B cell (primary cell): ENCODE results near the gene B4GALT5. TPM values are rescaled to one million over a fixed set of nuclear protein-coding genes. Genes with fewer than 3 reads are reported as not detected.

Experiments used
- ATAC-seq: fragments of 200-7000 bp; cut with Tn5 transposase; one replicate; pipeline ENCODE4 v1.10.0; 2021; ENCODE audit warnings: low read depth, mild to moderate bottlenecking, moderate number of reproducible peaks, moderate library complexity
- CTCF ChIA-PET: fragments of 350-600 bp; sonication (Branson Sonifier 250); formaldehyde crosslinking; loops from one replicate; lab custom pipeline; 2021; ENCODE audit warnings: antibody characterized with exemption, inconsistent platforms; lab: Charles Lee
- POLR2A ChIA-PET: fragments of 350-600 bp; sonication (Branson Sonifier 250); formaldehyde crosslinking; loops from one replicate; lab custom pipeline; 2021; ENCODE audit warnings: antibody characterized with exemption; lab: Charles Lee
- DNase-seq: peaks from one replicate; pipeline ENCODE4 v3.0.0; 2013
- H2AFZ ChIP-seq: 2 replicates; pipeline ENCODE4 v1.6.1; 2012; ENCODE audit warnings: mild to moderate bottlenecking, low read depth, low read length; ENCODE audit not compliant: insufficient read depth, poor library complexity, severe bottlenecking
- H3K27ac ChIP-seq, 2 donors: 1 replicate in 1 of 2; 2 replicates in 1 of 2; pipeline ENCODE4 v1.5.1; 2012 to 2013; ENCODE audit warnings: low read length in 2 of 2, mild to moderate bottlenecking in 2 of 2, moderate library complexity in 1 of 2
- H3K27me3 ChIP-seq, 4 experiments: fragments of 200-600 bp in 1 of 4; sonication (generic) in 1 of 4; replicated peaks in 1 of 4; 1 replicate in 2 of 4; 2 replicates in 2 of 4; pipeline versions ENCODE4 v1.6.1 to v1.7.0; 2013 to 2016; ENCODE audit warnings: low read length in 3 of 4, mild to moderate bottlenecking in 2 of 4, mixed read lengths in 1 of 4, moderate library complexity in 1 of 4; ENCODE audit not compliant: insufficient read depth in 4 of 4, control insufficient read depth in 3 of 4; ENCODE audit errors: control extremely low read depth in 1 of 4
- H3K36me3 ChIP-seq, 2 experiments: replicated peaks in 1 of 2; 1 replicate in 1 of 2; 2 replicates in 1 of 2; pipeline versions ENCODE4 v1.6.1 to v1.7.1; 2013; ENCODE audit warnings: low read length in 1 of 2; ENCODE audit not compliant: insufficient read depth in 2 of 2, control insufficient read depth in 1 of 2; ENCODE audit errors: control extremely low read depth in 1 of 2, extremely low read depth in 1 of 2
- H3K4me1 ChIP-seq, 2 donors: fragments of 200-600 bp in 1 of 2; sonication (generic) in 1 of 2; 1 replicate in 1 of 2; 2 replicates in 1 of 2; pipeline versions ENCODE4 v1.5.1 to v1.6.1; 2013 to 2017; ENCODE audit warnings: low read length in 2 of 2; ENCODE audit not compliant: control insufficient read depth in 2 of 2, insufficient read depth in 2 of 2
- H3K4me2 ChIP-seq: replicated peaks from 2 replicates; pipeline ENCODE3; 2012; ENCODE audit warnings: mild to moderate bottlenecking, low read depth, low read length; ENCODE audit not compliant: poor library complexity, severe bottlenecking
- H3K4me3 ChIP-seq, 5 experiments: fragments of 200-600 bp in 1 of 5; sonication (generic) in 1 of 5; 1 replicate in 3 of 5; 2 replicates in 2 of 5; pipeline versions ENCODE4 v1.5.1 to v1.7.0; 2011 to 2016; ENCODE audit warnings: low read length in 4 of 5, mild to moderate bottlenecking in 4 of 5, low read depth in 2 of 5, control low read depth in 1 of 5, moderate library complexity in 1 of 5; ENCODE audit not compliant: insufficient read depth in 1 of 5; ENCODE audit errors: control extremely low read depth in 1 of 5, extremely low read depth in 1 of 5
- H3K79me2 ChIP-seq: fragments of 200-600 bp; sonication (generic); one replicate; pipeline ENCODE4 v1.6.0; 2016; ENCODE audit warnings: low read length; ENCODE audit not compliant: control insufficient read depth, insufficient read depth
- H3K9ac ChIP-seq: fragments of 200-600 bp; sonication (generic); 2 replicates; pipeline ENCODE4 v1.6.1; 2017; ENCODE audit warnings: mild to moderate bottlenecking, low read length, moderate library complexity
- H3K9me3 ChIP-seq, 3 donors: one replicate each; pipeline versions ENCODE4 v1.6.1 to v1.7.1; 2013; ENCODE audit warnings: low read length in 2 of 3; ENCODE audit not compliant: control insufficient read depth in 2 of 3, insufficient read depth in 1 of 3; ENCODE audit errors: control extremely low read depth in 1 of 3
- H4K20me1 ChIP-seq: 2 replicates; pipeline ENCODE4 v1.6.0; 2012; ENCODE audit warnings: mild to moderate bottlenecking, low read length; ENCODE audit not compliant: insufficient read depth, control insufficient read depth, poor library complexity, severe bottlenecking
- H3K27ac Mint-ChIP-seq: one replicate; pipeline ENCODE4 v1.8.0; 2021; ENCODE audit warnings: mixed read lengths
- H3K27me3 Mint-ChIP-seq: one replicate; pipeline ENCODE4 v1.8.0; 2021; ENCODE audit warnings: mixed read lengths
- H3K4me1 Mint-ChIP-seq: one replicate; pipeline ENCODE4 v1.8.0; 2021; ENCODE audit warnings: mixed read lengths
- H3K4me3 Mint-ChIP-seq: one replicate; pipeline ENCODE4 v1.8.0; 2021; ENCODE audit warnings: mixed read lengths
- H3K9me3 Mint-ChIP-seq: one replicate; pipeline ENCODE4 v1.8.0; 2022; ENCODE audit warnings: mixed read lengths; ENCODE audit not compliant: insufficient read depth
- CTCF ChIP-seq: fragments of 200-600 bp; IDR thresholded peaks from one replicate; pipeline ENCODE4 v1.8.0; 2022; ENCODE audit warnings: antibody characterized with exemption, mild to moderate bottlenecking
- EZH2 ChIP-seq: IDR thresholded peaks from 2 replicates; pipeline ENCODE4 v1.6.1; 2012; ENCODE audit warnings: borderline replicate concordance, low read depth, mild to moderate bottlenecking, moderate library complexity, low read length; ENCODE audit not compliant: insufficient read depth, poor library complexity, severe bottlenecking
- WGBS: methylation state at CpG from one replicate; pipeline ENCODE4 v1.1.5; 2013; ENCODE audit warnings: missing lambda C conversion rate; ENCODE audit not compliant: insufficient coverage; 5-methylcytosine and 5-hydroxymethylcytosine counted together
- intact Hi-C: fragments of 100-400 bp; cut with micrococcal nuclease; formaldehyde crosslinking; loops from one replicate; pipeline ENCODE4 v1.10.0; 2022
- polyA plus RNA-seq: library from polyadenylated mRNA; depleted of rRNA; stranded (reverse); fragments of >200 nt; gene quantifications from 2 replicates; pipeline ENCODE4 v1.2.3, GENCODE V29; 2012
- total RNA-seq, 2 donors: library from RNA; stranded (reverse); fragments of 120-200 nt in 1 of 2; gene quantifications; 1 replicate in 1 of 2; 2 replicates in 1 of 2; pipeline versions ENCODE4 v1.2.3 to v1.2.4, GENCODE V29; 2013 to 2022

B4GALT5 gene
- total and polyA plus RNA-seq, 2 donors (not counting 1 experiment from before 2014, with no cell fraction given) = 3.4 to 7.3 TPM

- Histone ChIP-seq H3K79me2 (peaks cover 61% of the 10 kb centered on the region), H3K9ac (no peak overlapping the region), H2AFZ (no peak overlapping the region), H3K27ac (no peak overlapping the region), H3K4me3 (no peak overlapping the region), H3K4me2 (no peak overlapping the region), H3K36me3 (no peaks in the 10 kb centered on the region), H3K4me1 (peaks cover 15 to 17% of the 10 kb centered on the region in 2 donors), H3K9me3 (no peaks in the 10 kb centered on the region), H4K20me1 (peaks cover 3% of the 10 kb centered on the region), H3K27me3 (no peaks in the 10 kb centered on the region)
- DNase-seq (no peak), ATAC-seq (no peak)
- CTCF ChIA-PET = no interaction called here
- peaks cover 33% of the 10 kb centered on the region for H3K4me1 Mint-ChIP-seq
- intact Hi-C loops = no loop called here
- POLR2A ChIA-PET = no interaction called here
- H3K27ac Mint-ChIP-seq = no peak overlapping the region
- TF ChIP-seq EZH2 (no peak), CTCF (no peak)
- no peaks in the 10 kb centered on the region for H3K27me3 Mint-ChIP-seq
- no peaks in the 10 kb centered on the region for H3K9me3 Mint-ChIP-seq
- no peak overlapping the region for H3K4me3 Mint-ChIP-seq
- no CpG with 5 or more reads among the region's 3 CpGs for WGBS
Observed at GRCh38 chr20:49681850-49682216, 31.8 kb downstream of the B4GALT5 start.

- 100% methylated on average over 1 of the region's 6 CpGs for WGBS
Observed at GRCh38 chr20:49680484-49680883, 33.2 kb downstream of the B4GALT5 start.

More at GRCh38 chr20:49680484-49680883, 33.2 kb downstream of the B4GALT5 start:
- Mint-ChIP-seq H3K9me3 (no peaks in the 10 kb centered on the region), H3K4me3 (no peak overlapping the region), H3K27me3 (no peaks in the 10 kb centered on the region), H3K27ac (no peak overlapping the region), H3K4me1 (peaks cover 41% of the 10 kb centered on the region)
- Histone ChIP-seq H3K79me2 (peaks cover 63% of the 10 kb centered on the region), H2AFZ (no peak overlapping the region), H4K20me1 (peaks cover 13% of the 10 kb centered on the region), H3K9ac (no peak overlapping the region), H3K4me2 (no peak overlapping the region), H3K36me3 (no peaks in the 10 kb centered on the region), H3K4me1 (peaks cover 23 to 29% of the 10 kb centered on the region in 2 donors), H3K27ac (no peak overlapping the region), H3K4me3 (no peak overlapping the region), H3K27me3 (no peaks in the 10 kb centered on the region), H3K9me3 (no peaks in the 10 kb centered on the region)
- ChIA-PET POLR2A (no interaction called here), CTCF (interaction anchor here (1.1 kb wide), 1 partner anchor 12 kb away, joined by 5 read pairs; no protein-coding TSS in a partner anchor)
- intact Hi-C loops = no loop called here
- DNase-seq (no peak), ATAC-seq (no peak)
- TF ChIP-seq CTCF = no peak
- no peak for TF ChIP-seq EZH2
